HepG2 (cell line): ENCODE results near the gene SMIM28. TPM values are rescaled to one million over a fixed set of nuclear protein-coding genes. Genes with fewer than 3 reads are reported as not detected.

Source experiments
- ATAC-seq: fragments of 200-7000 bp; cut with Tn5 transposase; 3 replicates; pipeline ENCODE4 v1.9.1; 2020; ENCODE audit warnings: mild to moderate bottlenecking, moderate library complexity
- BruUV-seq: library from RNA; stranded (reverse); fragments of 400-500 nt; replicated peaks from 2 replicates; lab custom pipeline; 2021; lab: Mats Ljungman, UMichigan
- CTCF ChIA-PET: fragments of 300-600 bp; formaldehyde crosslinking; extraction: SDS; loops from one replicate; lab custom pipeline; 2021; ENCODE audit warnings: low total read pairs, inconsistent platforms, low intra/inter-chr PET ratio; lab: Yijun Ruan, JAX
- POLR2A ChIA-PET: fragments of 350-600 bp; sonication (Branson Sonifier 250); formaldehyde crosslinking; loops from one replicate; lab custom pipeline; 2020; ENCODE audit warnings: antibody characterized with exemption, inconsistent platforms; lab: Yijun Ruan, JAX
- DNase-seq: peaks from one replicate; pipeline ENCODE4 v3.0.0-alpha.2; 2015; ENCODE audit warnings: low spot score
- FAIRE-seq: peaks from 3 replicates; lab custom pipeline; 2011; peaks lifted over from hg19 to GRCh38; lab: Jason Lieb, UNC
- H2AFZ ChIP-seq: one replicate; pipeline ENCODE4 v1.6.1; 2011; ENCODE audit warnings: low read length, inconsistent platforms
- H3K27ac ChIP-seq: fragments of 300-600 bp; 3 replicates; pipeline ENCODE4 v1.8.0; 2011; ENCODE audit warnings: mixed run types, mild to moderate bottlenecking, mixed read lengths, low read length, inconsistent platforms; ENCODE audit not compliant: insufficient read depth; ENCODE audit errors: extremely low read length
- H3K27me3 ChIP-seq, 2 experiments: fragments of 200-600 bp in 1 of 2; 2 replicates in 1 of 2; 3 replicates in 1 of 2; pipeline versions ENCODE4 v1.6.0 to v1.8.0; 2011; ENCODE audit warnings: low read length in 2 of 2, mild to moderate bottlenecking in 2 of 2, moderate library complexity in 2 of 2, inconsistent platforms in 1 of 2; ENCODE audit not compliant: insufficient read depth in 2 of 2, control insufficient read depth in 1 of 2
- H3K36me3 ChIP-seq, 2 experiments: fragments of 200-600 bp in 1 of 2; replicated peaks in 1 of 2; 2 replicates in 1 of 2; 3 replicates in 1 of 2; pipeline versions ENCODE4 v1.5.1 to v1.8.0; 2011; ENCODE audit warnings: low read length in 2 of 2, inconsistent platforms in 1 of 2; ENCODE audit not compliant: insufficient read depth in 2 of 2, control insufficient read depth in 1 of 2
- H3K4me1 ChIP-seq: 2 replicates; pipeline ENCODE4 v1.5.1; 2012; ENCODE audit warnings: low read length, inconsistent platforms; ENCODE audit not compliant: insufficient read depth
- H3K4me2 ChIP-seq: 2 replicates; pipeline ENCODE4 v1.6.0; 2011; ENCODE audit warnings: low read depth, low read length, inconsistent platforms
- H3K4me3 ChIP-seq, 3 experiments: fragments of 200-600 bp in 1 of 3; sonication (generic), shearing (Covaris generic) in 1 of 3; replicated peaks in 1 of 3; 2 replicates each; pipeline ENCODE4 v1.5.1; 2011 to 2016; ENCODE audit warnings: low read length in 3 of 3, inconsistent platforms in 2 of 3, low read depth in 2 of 3, mild to moderate bottlenecking in 2 of 3, control low read depth in 1 of 3, mixed read lengths in 1 of 3; ENCODE audit not compliant: insufficient read depth in 1 of 3
- H3K79me2 ChIP-seq: one replicate; pipeline ENCODE4 v1.6.1; 2011; ENCODE audit warnings: low read length, inconsistent platforms; ENCODE audit not compliant: insufficient read depth
- H3K9ac ChIP-seq: 2 replicates; pipeline ENCODE4 v1.6.0; 2011; ENCODE audit warnings: mild to moderate bottlenecking, low read depth, low read length, inconsistent platforms; ENCODE audit not compliant: insufficient read depth
- H3K9me3 ChIP-seq: 2 replicates; pipeline ENCODE4 v1.5.1; 2012; ENCODE audit warnings: mild to moderate bottlenecking, low read length
- H4K20me1 ChIP-seq: 2 replicates; pipeline ENCODE4 v1.6.0; 2011; ENCODE audit warnings: inconsistent platforms, mild to moderate bottlenecking, low read length, moderate library complexity; ENCODE audit not compliant: insufficient read depth
- BRCA1 ChIP-seq: sonication (generic); formaldehyde crosslinking; IDR thresholded peaks from 2 replicates; pipeline ENCODE4 v1.4.0; 2020; ENCODE audit warnings: missing genetic modification reagents
- CHD4 ChIP-seq: fragments of 200-600 bp; sonication (generic); IDR thresholded peaks from 2 replicates; pipeline ENCODE4 v1.7.0; 2017; ENCODE audit warnings: mild to moderate bottlenecking, low read length, borderline replicate concordance
- MED13 ChIP-seq: sonication (generic); formaldehyde crosslinking; IDR thresholded peaks from 2 replicates; pipeline ENCODE4 v1.5.0; 2020; ENCODE audit warnings: missing genetic modification reagents
- SMAD1 ChIP-seq: sonication (generic); formaldehyde crosslinking; IDR thresholded peaks from 2 replicates; pipeline ENCODE4 v1.4.0; 2020; ENCODE audit warnings: missing genetic modification reagents, low read depth, mild to moderate bottlenecking, borderline replicate concordance
- ZC3H4 ChIP-seq: sonication (generic); formaldehyde crosslinking; IDR thresholded peaks from 2 replicates; pipeline ENCODE4 v1.4.0; 2020; ENCODE audit warnings: missing genetic modification reagents, borderline replicate concordance
- ZNF296 ChIP-seq: sonication (generic); formaldehyde crosslinking; conservative IDR thresholded peaks from 2 replicates; pipeline ENCODE4 v1.5.0; 2020; ENCODE audit warnings: mild to moderate bottlenecking, missing genetic modification reagents
- ZNF3 ChIP-seq: IDR thresholded peaks from 2 replicates; pipeline ENCODE4 v1.7.0; 2017; ENCODE audit warnings: inconsistent platforms
- WGBS: methylation state at CpG from one replicate; pipeline ENCODE4 v1.1.6; 2017; ENCODE audit warnings: low lambda C conversion rate; 5-methylcytosine and 5-hydroxymethylcytosine counted together
- in situ Hi-C: cut with HindIII; loops from 2 replicates; pipeline ENCODE4 v1.10.0; 2017; ENCODE audit warnings: low pct_unique_long_range_greater_than_20kb; ENCODE audit not compliant: extremely low pct_ligation_motif_present
- intact Hi-C: fragments of 100-400 bp; cut with micrococcal nuclease; formaldehyde crosslinking; loops from one replicate; pipeline ENCODE4 v1.10.0; 2022; ENCODE audit not compliant: unreplicated experiment
- polyA plus RNA-seq, 8 experiments: library from polyadenylated mRNA; depleted of rRNA in 3 of 8; stranded (reverse) in 7 of 8; unstranded in 1 of 8; fragments of >200 nt; fragmentation: Illumina TruSeq in 4 of 8; extraction: Trizol in 4 of 8; gene quantifications; 2 replicates each; pipeline versions ENCODE4 v1.2.1 to v1.2.3, GENCODE V29; 2011 to 2016; ENCODE audit warnings: low read depth in 4 of 8, missing spikeins in 1 of 8, mixed read lengths in 1 of 8; ENCODE audit not compliant: insufficient read depth in 1 of 8
- total RNA-seq, 5 experiments: library from RNA; depleted of rRNA; stranded (reverse); fragments of >200 nt; fragmentation: Illumina TruSeq; extraction: Trizol; gene quantifications; 2 replicates each; pipeline ENCODE4 v1.2.3, GENCODE V29; 2016; ENCODE audit warnings: low read depth in 1 of 5
- TF ChIP-seq, protein P1 (sequence below): fragments of 450-650 bp; IDR thresholded peaks from 2 replicates; pipeline ENCODE4 v1.6.1; 2017; ENCODE audit warnings: mild to moderate bottlenecking

Gene SMIM28
- total and polyA plus RNA-seq, 2 of the 13 experiments (the other 11 are each of a cell fraction or from before 2014, with no cell fraction given) = not detected

DNA sequence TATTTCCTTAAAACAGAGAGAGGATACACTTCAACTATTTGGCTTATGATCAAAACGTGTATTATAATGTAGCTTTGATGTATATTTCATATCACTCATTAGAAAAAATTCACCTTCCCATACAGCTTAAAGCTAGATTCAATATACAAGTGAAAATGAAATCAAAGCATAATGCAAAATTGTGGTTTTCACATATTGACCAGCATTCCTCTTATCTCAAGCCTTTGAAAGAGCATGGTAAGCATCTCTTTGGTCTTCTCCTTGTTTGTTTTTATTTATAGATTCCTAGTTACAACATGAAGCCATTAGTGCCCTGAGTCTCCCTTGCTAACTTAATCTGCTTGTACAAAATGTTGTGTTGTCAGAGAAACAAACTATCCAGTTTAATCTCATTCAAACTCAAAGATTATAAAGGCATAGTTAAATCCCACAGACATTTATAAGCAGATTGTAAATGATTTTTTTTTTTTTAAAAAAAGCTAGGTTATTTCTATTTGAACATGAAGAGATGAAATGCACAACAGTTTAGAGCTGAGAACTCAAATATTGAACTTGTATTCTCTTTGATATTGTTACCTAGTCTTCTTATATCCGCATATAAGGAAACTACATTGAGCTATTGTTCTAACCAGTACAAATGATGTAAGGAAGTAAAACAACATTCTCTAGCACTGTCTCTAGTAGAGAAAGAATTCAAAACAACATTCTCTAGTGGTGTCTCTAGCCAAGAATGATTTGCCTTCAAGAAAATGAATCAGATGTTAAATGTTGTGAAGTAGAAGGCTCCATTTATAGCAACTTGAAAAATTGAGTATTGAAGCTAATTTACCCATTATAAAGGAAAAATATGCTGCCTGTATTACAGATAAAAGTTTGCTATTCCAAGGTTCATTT lies 31.2 kb upstream of the SMIM28 start (continued):
- TF ChIP-seq ZNF296 = no peak

GRCh38 chr6:138347864-138348263 lies 29.8 kb upstream of the SMIM28 start:
- H3K27ac ChIP-seq = no peak overlapping the region
- H3K4me1 ChIP-seq = no peaks in the 10 kb centered on the region
- H3K27me3 ChIP-seq = peaks cover 0 to 5% of the 10 kb centered on the region in 2 experiments; a peak in 1 of 5 replicates
- no TSS peak for BruUV-seq
- no peak overlapping the region for H3K4me2 ChIP-seq
- no peak for DNase-seq
- H3K36me3 ChIP-seq = no peaks in the 10 kb centered on the region
- CTCF ChIA-PET = no interaction called here
- POLR2A ChIA-PET = no interaction called here
- no peaks in the 10 kb centered on the region for H3K79me2 ChIP-seq
- H3K4me3 ChIP-seq = no peak overlapping the region
- intact Hi-C loops (no loop called here), in situ Hi-C loops (no loop called here)
- no peak for FAIRE-seq
- 26% methylated on average over 2 of the region's 2 CpGs for WGBS
- TF ChIP-seq BRCA1 (CRISPR knock-in tag) (no peak), ZC3H4 (CRISPR knock-in tag) (no peak), MED13 (CRISPR knock-in tag) (no peak), SMAD1 (CRISPR knock-in tag) (no peak)
- no peak overlapping the region for H3K9ac ChIP-seq
- no peak overlapping the region for H2AFZ ChIP-seq
- H4K20me1 ChIP-seq = no peaks in the 10 kb centered on the region
- peak; percentile 57 for ATAC-seq
- H3K9me3 ChIP-seq = no peaks in the 10 kb centered on the region

DNA sequence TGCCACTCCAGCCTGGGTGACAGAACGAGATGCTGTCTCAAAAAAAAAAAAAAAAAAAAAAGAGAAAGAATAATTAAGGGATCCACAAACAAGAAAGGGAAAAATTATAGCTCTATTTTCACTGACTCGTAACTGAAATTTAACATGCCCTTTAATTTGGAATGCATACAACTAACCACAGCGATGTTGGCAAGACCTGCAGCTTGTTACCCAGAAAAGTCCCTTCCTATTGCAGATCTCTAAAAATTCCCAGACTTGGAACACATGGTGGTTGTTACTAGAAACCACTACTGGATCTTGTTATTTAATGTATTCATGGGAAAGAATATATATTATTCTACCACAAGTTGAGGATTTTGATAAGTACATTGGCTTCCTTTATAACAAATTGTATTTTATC lies 27.8 kb upstream of the SMIM28 start:
- Histone ChIP-seq H3K4me3 (no peak overlapping the region), H3K4me2 (no peak overlapping the region), H3K4me1 (no peaks in the 10 kb centered on the region), H3K79me2 (no peaks in the 10 kb centered on the region), H2AFZ (no peak overlapping the region), H3K27me3 (peaks cover 0 to 10% of the 10 kb centered on the region in 2 experiments; a peak in 2 of 5 replicates), H4K20me1 (no peaks in the 10 kb centered on the region), H3K36me3 (no peaks in the 10 kb centered on the region), H3K27ac (no peak overlapping the region), H3K9ac (no peak overlapping the region), H3K9me3 (no peaks in the 10 kb centered on the region)
- DNase-seq (no peak), ATAC-seq (no peak), FAIRE-seq (no peak)
- 63% methylated on average over 3 of the region's 3 CpGs for WGBS
- in situ Hi-C loops (no loop called here), intact Hi-C loops (no loop called here)
- ChIA-PET POLR2A (no interaction called here), CTCF (no interaction called here)
- TF ChIP-seq, protein P1, sequence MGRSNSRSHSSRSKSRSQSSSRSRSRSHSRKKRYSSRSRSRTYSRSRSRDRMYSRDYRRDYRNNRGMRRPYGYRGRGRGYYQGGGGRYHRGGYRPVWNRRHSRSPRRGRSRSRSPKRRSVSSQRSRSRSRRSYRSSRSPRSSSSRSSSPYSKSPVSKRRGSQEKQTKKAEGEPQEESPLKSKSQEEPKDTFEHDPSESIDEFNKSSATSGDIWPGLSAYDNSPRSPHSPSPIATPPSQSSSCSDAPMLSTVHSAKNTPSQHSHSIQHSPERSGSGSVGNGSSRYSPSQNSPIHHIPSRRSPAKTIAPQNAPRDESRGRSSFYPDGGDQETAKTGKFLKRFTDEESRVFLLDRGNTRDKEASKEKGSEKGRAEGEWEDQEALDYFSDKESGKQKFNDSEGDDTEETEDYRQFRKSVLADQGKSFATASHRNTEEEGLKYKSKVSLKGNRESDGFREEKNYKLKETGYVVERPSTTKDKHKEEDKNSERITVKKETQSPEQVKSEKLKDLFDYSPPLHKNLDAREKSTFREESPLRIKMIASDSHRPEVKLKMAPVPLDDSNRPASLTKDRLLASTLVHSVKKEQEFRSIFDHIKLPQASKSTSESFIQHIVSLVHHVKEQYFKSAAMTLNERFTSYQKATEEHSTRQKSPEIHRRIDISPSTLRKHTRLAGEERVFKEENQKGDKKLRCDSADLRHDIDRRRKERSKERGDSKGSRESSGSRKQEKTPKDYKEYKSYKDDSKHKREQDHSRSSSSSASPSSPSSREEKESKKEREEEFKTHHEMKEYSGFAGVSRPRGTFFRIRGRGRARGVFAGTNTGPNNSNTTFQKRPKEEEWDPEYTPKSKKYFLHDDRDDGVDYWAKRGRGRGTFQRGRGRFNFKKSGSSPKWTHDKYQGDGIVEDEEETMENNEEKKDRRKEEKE = no peak
- no peak for TF ChIP-seq ZNF3 (CRISPR knock-in tag)
- no peak for TF ChIP-seq CHD4
- BruUV-seq = no TSS peak
